MM.1S (cell line): Measurements from ENCODE around the gene MAP1LC3B2.

Experiments used
- DNase-seq: peaks from one replicate; pipeline ENCODE4 v3.0.0-alpha.2; 2015
- H2AFZ ChIP-seq: fragments of 300-600 bp; sonication (generic); 2 replicates; pipeline ENCODE4 v1.6.0; 2016; ENCODE audit warnings: antibody characterized with exemption, low read length
- H3F3A ChIP-seq: fragments of 300-600 bp; sonication (generic); 2 replicates; pipeline ENCODE4 v1.6.1; 2016; ENCODE audit warnings: mild to moderate bottlenecking, antibody characterized with exemption, low read length, moderate library complexity, mixed read lengths; ENCODE audit not compliant: insufficient read depth
- H3K27ac ChIP-seq: fragments of 300-600 bp; sonication (generic); 2 replicates; pipeline ENCODE4 v1.5.1; 2016; ENCODE audit warnings: mild to moderate bottlenecking, low read length
- H3K27me3 ChIP-seq: fragments of 300-600 bp; sonication (generic); replicated peaks from 2 replicates; pipeline ENCODE4 v1.6.0; 2016; ENCODE audit warnings: low read length; ENCODE audit not compliant: insufficient read depth
- H3K36me3 ChIP-seq: fragments of 300-600 bp; sonication (generic); replicated peaks from 2 replicates; pipeline ENCODE4 v1.6.1; 2016; ENCODE audit warnings: mild to moderate bottlenecking, low read length, mixed read lengths; ENCODE audit not compliant: insufficient read depth
- H3K4me1 ChIP-seq: fragments of 300-600 bp; sonication (generic); 2 replicates; pipeline ENCODE4 v1.6.1; 2016; ENCODE audit warnings: low read length, mixed read lengths
- H3K4me2 ChIP-seq: fragments of 300-600 bp; sonication (generic); 2 replicates; pipeline ENCODE4 v1.6.0; 2016; ENCODE audit warnings: low read depth, low read length
- H3K4me3 ChIP-seq: fragments of 300-600 bp; sonication (generic); 2 replicates; pipeline ENCODE4 v1.5.1; 2016; ENCODE audit warnings: low read length, mixed read lengths
- H3K79me2 ChIP-seq: fragments of 300-600 bp; sonication (generic); 2 replicates; pipeline ENCODE4 v1.6.1; 2016; ENCODE audit warnings: mixed run types, low read length, mixed read lengths
- H3K9ac ChIP-seq: fragments of 300-600 bp; sonication (generic); 2 replicates; pipeline ENCODE4 v1.6.1; 2016; ENCODE audit warnings: low read length, mixed read lengths
- H3K9me2 ChIP-seq: fragments of 300-600 bp; sonication (generic); replicated peaks from 2 replicates; pipeline ENCODE4 v1.6.1; 2016; ENCODE audit warnings: mild to moderate bottlenecking, low read length, mixed read lengths; ENCODE audit not compliant: insufficient read depth
- H3K9me3 ChIP-seq: fragments of 300-600 bp; sonication (generic); replicated peaks from 2 replicates; pipeline ENCODE4 v1.6.1; 2016; ENCODE audit warnings: mild to moderate bottlenecking, low read length, mixed read lengths; ENCODE audit not compliant: insufficient read depth
- H4K20me1 ChIP-seq: fragments of 300-600 bp; sonication (generic); 2 replicates; pipeline ENCODE4 v1.6.1; 2016; ENCODE audit warnings: mild to moderate bottlenecking, low read length, moderate library complexity, mixed read lengths; ENCODE audit not compliant: insufficient read depth
- EZH2 ChIP-seq: fragments of 300-600 bp; sonication (generic); optimal IDR thresholded peaks from 2 replicates; pipeline ENCODE3; 2017; ENCODE audit warnings: low read depth, mild to moderate bottlenecking, antibody characterized with exemption, low read length, mixed read lengths
- EZH2phosphoT487 ChIP-seq: fragments of 300-600 bp; sonication (generic); IDR thresholded peaks from 2 replicates; pipeline ENCODE4 v1.6.1; 2018; ENCODE audit warnings: antibody characterized with exemption, low read length
- TF ChIP-seq, protein P1 (sequence below): fragments of 300-600 bp; sonication (generic); IDR thresholded peaks from 2 replicates; pipeline ENCODE4 v1.5.1; 2016; ENCODE audit warnings: antibody characterized with exemption, low read length, mixed read lengths

MAP1LC3B2 gene

DNA sequence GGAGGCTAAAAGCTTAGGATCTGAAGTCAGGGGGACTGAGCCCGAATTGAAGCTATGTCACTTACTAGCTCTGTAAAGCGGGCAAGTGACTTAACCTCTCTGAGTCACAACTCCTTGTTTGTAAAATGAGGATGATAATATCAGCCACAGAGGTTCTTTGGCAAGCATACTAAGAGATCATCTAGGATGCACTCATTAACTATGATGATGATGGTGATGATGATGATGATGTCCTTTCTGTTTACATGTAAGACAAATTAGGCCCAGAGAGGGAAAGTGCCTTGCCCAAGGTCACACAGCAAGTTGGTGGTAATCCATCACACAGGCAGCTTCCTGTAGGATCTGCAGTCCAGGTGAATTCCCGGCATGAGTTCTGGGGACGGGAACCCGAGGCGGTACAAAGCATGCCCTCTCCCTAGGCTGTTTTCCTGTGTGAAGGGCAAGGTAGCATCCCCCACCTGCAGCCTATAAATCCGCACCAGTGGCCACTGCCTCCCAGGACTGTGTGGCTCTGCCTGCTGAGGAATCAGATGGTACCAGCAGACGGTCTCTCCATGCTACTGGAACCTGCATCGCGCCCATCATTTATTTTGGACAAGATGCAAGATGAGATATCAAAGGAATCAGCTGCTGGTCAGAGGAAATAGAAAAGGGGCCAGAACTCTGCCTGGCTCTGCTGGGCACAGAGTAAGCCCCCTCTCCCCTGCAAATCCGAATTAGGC lies 55.2 kb downstream of the MAP1LC3B2 start:
- Histone ChIP-seq H2AFZ (no peak overlapping the region), H3K4me1 (no peaks in the 10 kb centered on the region), H3K9ac (no peak overlapping the region), H3K27me3 (no peaks in the 10 kb centered on the region), H3K4me3 (no peak overlapping the region), H3F3A (no peaks in the 10 kb centered on the region), H3K4me2 (no peak overlapping the region), H3K79me2 (no peaks in the 10 kb centered on the region), H3K9me2 (no peaks in the 10 kb centered on the region), H3K27ac (no peak overlapping the region), H4K20me1 (no peaks in the 10 kb centered on the region), H3K9me3 (no peaks in the 10 kb centered on the region), H3K36me3 (no peaks in the 10 kb centered on the region)
- DNase-seq: no peak
- TF ChIP-seq EZH2: no peak
- TF ChIP-seq, protein P1, sequence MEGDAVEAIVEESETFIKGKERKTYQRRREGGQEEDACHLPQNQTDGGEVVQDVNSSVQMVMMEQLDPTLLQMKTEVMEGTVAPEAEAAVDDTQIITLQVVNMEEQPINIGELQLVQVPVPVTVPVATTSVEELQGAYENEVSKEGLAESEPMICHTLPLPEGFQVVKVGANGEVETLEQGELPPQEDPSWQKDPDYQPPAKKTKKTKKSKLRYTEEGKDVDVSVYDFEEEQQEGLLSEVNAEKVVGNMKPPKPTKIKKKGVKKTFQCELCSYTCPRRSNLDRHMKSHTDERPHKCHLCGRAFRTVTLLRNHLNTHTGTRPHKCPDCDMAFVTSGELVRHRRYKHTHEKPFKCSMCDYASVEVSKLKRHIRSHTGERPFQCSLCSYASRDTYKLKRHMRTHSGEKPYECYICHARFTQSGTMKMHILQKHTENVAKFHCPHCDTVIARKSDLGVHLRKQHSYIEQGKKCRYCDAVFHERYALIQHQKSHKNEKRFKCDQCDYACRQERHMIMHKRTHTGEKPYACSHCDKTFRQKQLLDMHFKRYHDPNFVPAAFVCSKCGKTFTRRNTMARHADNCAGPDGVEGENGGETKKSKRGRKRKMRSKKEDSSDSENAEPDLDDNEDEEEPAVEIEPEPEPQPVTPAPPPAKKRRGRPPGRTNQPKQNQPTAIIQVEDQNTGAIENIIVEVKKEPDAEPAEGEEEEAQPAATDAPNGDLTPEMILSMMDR: no peak
- TF ChIP-seq EZH2phosphoT487: no peak

DNA sequence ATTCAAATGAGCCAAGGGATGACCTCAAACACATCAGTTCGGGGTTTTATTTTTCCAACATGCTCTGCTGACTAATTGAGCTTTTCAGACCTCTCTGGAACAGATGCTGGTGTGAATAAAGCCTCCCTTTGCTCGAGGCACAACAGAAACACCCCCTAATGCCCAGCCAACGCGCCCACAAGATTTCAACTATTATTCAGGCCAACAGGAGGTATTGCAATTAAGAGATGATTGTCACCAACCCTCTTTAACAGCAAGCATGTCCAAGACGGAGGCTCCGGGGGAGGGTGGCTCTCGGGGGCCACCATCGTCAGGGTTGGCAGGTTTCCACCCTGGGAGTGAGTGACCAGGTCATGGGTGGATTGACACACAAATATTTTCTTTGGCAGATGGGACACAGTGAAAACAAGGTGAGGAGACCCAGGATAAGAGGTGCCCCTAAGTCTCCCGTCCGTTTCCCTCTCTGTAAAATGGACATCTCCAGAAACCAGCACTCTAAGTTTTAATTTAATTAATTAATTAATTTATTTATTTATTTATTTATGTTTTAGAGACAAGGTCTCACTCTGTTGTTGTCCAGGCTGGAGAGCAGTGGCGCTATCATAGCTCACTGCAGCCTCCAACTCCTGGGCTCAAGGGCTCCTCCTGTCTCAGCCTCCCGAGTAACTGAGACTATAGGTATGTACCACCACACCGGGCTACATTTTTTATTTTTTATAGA lies 56.1 kb downstream of the MAP1LC3B2 start:
- Histone ChIP-seq H3F3A (no peaks in the 10 kb centered on the region), H2AFZ (no peak overlapping the region), H3K36me3 (no peaks in the 10 kb centered on the region), H3K27me3 (no peaks in the 10 kb centered on the region), H3K79me2 (no peaks in the 10 kb centered on the region), H4K20me1 (no peaks in the 10 kb centered on the region), H3K9me2 (no peaks in the 10 kb centered on the region), H3K4me3 (no peak overlapping the region), H3K4me1 (no peaks in the 10 kb centered on the region), H3K4me2 (no peak overlapping the region), H3K9me3 (no peaks in the 10 kb centered on the region), H3K27ac (no peak overlapping the region), H3K9ac (no peak overlapping the region)
- no peak for DNase-seq
- TF ChIP-seq, protein P1: no peak
- TF ChIP-seq EZH2 (no peak), EZH2phosphoT487 (no peak)

DNA sequence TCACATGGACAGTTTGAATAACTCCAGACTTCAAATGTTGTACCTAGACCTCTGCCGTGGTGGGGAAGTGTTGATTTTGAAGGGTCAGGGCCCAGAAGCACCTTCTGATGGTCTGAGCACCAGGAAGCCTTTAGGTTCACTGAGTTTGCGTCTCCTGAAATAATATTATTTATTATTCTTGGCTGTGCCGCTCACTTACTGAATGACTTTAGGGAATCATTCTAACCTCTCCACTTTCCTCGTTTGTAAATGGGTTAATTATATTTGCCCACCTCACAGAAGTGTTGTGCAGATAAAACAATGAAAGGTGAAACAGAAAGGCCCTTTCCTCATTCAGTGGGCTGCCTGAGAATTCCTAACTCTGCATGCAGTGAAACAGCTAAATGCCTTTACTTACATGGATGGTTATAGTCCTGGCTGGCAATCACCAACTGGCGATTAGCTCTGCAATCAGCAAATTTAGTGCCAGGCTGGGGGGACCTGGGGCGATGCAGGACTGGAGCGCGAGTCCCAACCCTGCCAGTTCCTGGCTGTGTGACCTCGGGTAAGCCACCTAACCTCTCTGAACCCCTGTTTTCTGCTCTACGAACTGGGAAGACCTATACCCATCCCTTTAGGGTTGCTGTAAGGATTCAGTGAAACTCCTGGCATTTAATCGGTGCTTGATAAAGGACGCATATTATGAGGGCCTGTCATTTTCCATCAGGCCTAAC lies 57.5 kb downstream of the MAP1LC3B2 start:
- Histone ChIP-seq H3K4me2 (no peak overlapping the region), H3K9me3 (no peaks in the 10 kb centered on the region), H3K9ac (no peak overlapping the region), H3K27ac (no peak overlapping the region), H3K27me3 (no peaks in the 10 kb centered on the region), H3F3A (no peaks in the 10 kb centered on the region), H3K4me1 (no peaks in the 10 kb centered on the region), H2AFZ (no peak overlapping the region), H3K36me3 (no peaks in the 10 kb centered on the region), H3K4me3 (no peak overlapping the region), H3K9me2 (no peaks in the 10 kb centered on the region), H3K79me2 (no peaks in the 10 kb centered on the region), H4K20me1 (no peaks in the 10 kb centered on the region)
- no peak for TF ChIP-seq EZH2
- TF ChIP-seq, protein P1: no peak
- no peak for TF ChIP-seq EZH2phosphoT487
- DNase-seq: no peak
